ENCODE measurements around the gene LHFPL3.
"Not testable (repeated sequence)": the region's sequence is repeated elsewhere in the genome, so short reads cannot be mapped to it uniquely, and the experiment has no call there.

LHFPL3 gene

GRCh38 chr7:104661575-104661974 is 333.2 kb downstream of the LHFPL3 start:
- in situ Hi-C loops (cut with MboI; ENCODE audit: low sequenced_read_pairs) = no loop called here

GRCh38 chr7:104664648-104665047 is 336.2 kb downstream of the LHFPL3 start:
- in situ Hi-C loops (cut with MboI; ENCODE audit: low sequenced_read_pairs) = no loop called here

- in situ Hi-C loops (cut with MboI; ENCODE audit: low sequenced_read_pairs) = no loop called here
Observed at GRCh38 chr7:104677587-104677986, 349.2 kb downstream of the LHFPL3 start.

GRCh38 chr7:104679085-104679484 is 350.7 kb downstream of the LHFPL3 start:
- in situ Hi-C loops (cut with MboI; ENCODE audit: low sequenced_read_pairs) = no loop called here

GRCh38 chr7:104686286-104686685 is 357.9 kb downstream of the LHFPL3 start:
- in situ Hi-C loops (cut with MboI; ENCODE audit: low sequenced_read_pairs) = no loop called here

GRCh38 chr7:104694710-104695109 is 366.3 kb downstream of the LHFPL3 start:
- in situ Hi-C loops (cut with MboI; ENCODE audit: low sequenced_read_pairs) = no loop called here

- in situ Hi-C loops (cut with MboI; ENCODE audit: low sequenced_read_pairs) = no loop called here
Observed at GRCh38 chr7:104695563-104695962, 367.2 kb downstream of the LHFPL3 start.

- in situ Hi-C loops (cut with MboI; ENCODE audit: low sequenced_read_pairs) = no loop called here
Observed at GRCh38 chr7:104700336-104700735, 371.9 kb downstream of the LHFPL3 start.

- in situ Hi-C loops (cut with MboI; ENCODE audit: low sequenced_read_pairs) = not testable (repeated sequence)
Observed at GRCh38 chr7:104721027-104721426, 392.6 kb downstream of the LHFPL3 start.

- in situ Hi-C loops (cut with MboI; ENCODE audit: low sequenced_read_pairs) = no loop called here
Observed at GRCh38 chr7:104723001-104723400, 394.6 kb downstream of the LHFPL3 start.

GRCh38 chr7:104758504-104758903 is 430.1 kb downstream of the LHFPL3 start:
- in situ Hi-C loops (cut with MboI; ENCODE audit: low sequenced_read_pairs) = no loop called here

- in situ Hi-C loops (cut with MboI; ENCODE audit: low sequenced_read_pairs) = no loop called here
Observed at GRCh38 chr7:104761892-104762291, 433.5 kb downstream of the LHFPL3 start.

GRCh38 chr7:104767113-104767512 is 438.7 kb downstream of the LHFPL3 start:
- in situ Hi-C loops (cut with MboI; ENCODE audit: low sequenced_read_pairs) = no loop called here

- in situ Hi-C loops (cut with MboI; ENCODE audit: low sequenced_read_pairs) = no loop called here
Observed at GRCh38 chr7:104767826-104768536, 439.6 kb downstream of the LHFPL3 start.

GRCh38 chr7:104772405-104773345 is 444.3 kb downstream of the LHFPL3 start:
- in situ Hi-C loops (cut with MboI; ENCODE audit: low sequenced_read_pairs) = no loop called here

GRCh38 chr7:104773796-104774195 is 445.4 kb downstream of the LHFPL3 start:
- in situ Hi-C loops (cut with MboI; ENCODE audit: low sequenced_read_pairs) = no loop called here

- in situ Hi-C loops (cut with MboI; ENCODE audit: low sequenced_read_pairs) = no loop called here
Observed at GRCh38 chr7:104775531-104775930, 447.1 kb downstream of the LHFPL3 start.

- in situ Hi-C loops (cut with MboI; ENCODE audit: low sequenced_read_pairs) = no loop called here
Observed at GRCh38 chr7:104777301-104777800, 448.9 kb downstream of the LHFPL3 start.

GRCh38 chr7:104779888-104780287 is 451.5 kb downstream of the LHFPL3 start:
- in situ Hi-C loops (cut with MboI; ENCODE audit: low sequenced_read_pairs) = no loop called here

- in situ Hi-C loops (cut with MboI; ENCODE audit: low sequenced_read_pairs) = no loop called here
Observed at GRCh38 chr7:104784686-104785085, 456.3 kb downstream of the LHFPL3 start.

GRCh38 chr7:104789780-104790179 is 461.4 kb downstream of the LHFPL3 start:
- in situ Hi-C loops (cut with MboI; ENCODE audit: low sequenced_read_pairs) = no loop called here

GRCh38 chr7:104790440-104790839 is 462.0 kb downstream of the LHFPL3 start:
- in situ Hi-C loops (cut with MboI; ENCODE audit: low sequenced_read_pairs) = no loop called here
